ENCODE measurements around the gene DCLRE1A. TPM values are rescaled to one million over a fixed set of nuclear protein-coding genes. Genes with fewer than 3 reads are reported as not detected.

Gene DCLRE1A
- total RNA-seq, 1 donor from 2014 or later = 4.9 TPM

GRCh38 chr10:113872139-113873030 lies 18.5 kb upstream of the DCLRE1A start:
- ATAC-seq (ENCODE audit: low read depth) (no peak), DNase-seq (no peak)
- Mint-ChIP-seq H3K36me3 (ENCODE audit: low read depth) (peaks cover 43% of the 10 kb centered on the region), H3K4me1 (peaks cover 25% of the 10 kb centered on the region), H3K27ac (no peak overlapping the region), H3K9me3 (peaks cover 5% of the 10 kb centered on the region), H3K4me3 (no peak overlapping the region), H3K27me3 (no peaks in the 10 kb centered on the region)
- POLR2A ChIA-PET = interaction anchor here (0.7 kb wide), 1 partner anchor 21 kb away, joined by 4 read pairs; no protein-coding TSS in a partner anchor
- CTCF ChIA-PET = interaction anchor here (0.8 to 2.4 kb wide), 4 partner anchors 73 to 431 kb away, joined by 3 to 16 read pairs (median 3); no protein-coding TSS in a partner anchor
- TF ChIP-seq, protein P1, sequence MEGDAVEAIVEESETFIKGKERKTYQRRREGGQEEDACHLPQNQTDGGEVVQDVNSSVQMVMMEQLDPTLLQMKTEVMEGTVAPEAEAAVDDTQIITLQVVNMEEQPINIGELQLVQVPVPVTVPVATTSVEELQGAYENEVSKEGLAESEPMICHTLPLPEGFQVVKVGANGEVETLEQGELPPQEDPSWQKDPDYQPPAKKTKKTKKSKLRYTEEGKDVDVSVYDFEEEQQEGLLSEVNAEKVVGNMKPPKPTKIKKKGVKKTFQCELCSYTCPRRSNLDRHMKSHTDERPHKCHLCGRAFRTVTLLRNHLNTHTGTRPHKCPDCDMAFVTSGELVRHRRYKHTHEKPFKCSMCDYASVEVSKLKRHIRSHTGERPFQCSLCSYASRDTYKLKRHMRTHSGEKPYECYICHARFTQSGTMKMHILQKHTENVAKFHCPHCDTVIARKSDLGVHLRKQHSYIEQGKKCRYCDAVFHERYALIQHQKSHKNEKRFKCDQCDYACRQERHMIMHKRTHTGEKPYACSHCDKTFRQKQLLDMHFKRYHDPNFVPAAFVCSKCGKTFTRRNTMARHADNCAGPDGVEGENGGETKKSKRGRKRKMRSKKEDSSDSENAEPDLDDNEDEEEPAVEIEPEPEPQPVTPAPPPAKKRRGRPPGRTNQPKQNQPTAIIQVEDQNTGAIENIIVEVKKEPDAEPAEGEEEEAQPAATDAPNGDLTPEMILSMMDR (IDR thresholded peaks at IDR 0.05) = no peak
- intact Hi-C loops (cut with micrococcal nuclease) = loop anchor here (2.0 kb wide), 1 partner anchor 230 kb away; no protein-coding TSS in a partner anchor

DNA sequence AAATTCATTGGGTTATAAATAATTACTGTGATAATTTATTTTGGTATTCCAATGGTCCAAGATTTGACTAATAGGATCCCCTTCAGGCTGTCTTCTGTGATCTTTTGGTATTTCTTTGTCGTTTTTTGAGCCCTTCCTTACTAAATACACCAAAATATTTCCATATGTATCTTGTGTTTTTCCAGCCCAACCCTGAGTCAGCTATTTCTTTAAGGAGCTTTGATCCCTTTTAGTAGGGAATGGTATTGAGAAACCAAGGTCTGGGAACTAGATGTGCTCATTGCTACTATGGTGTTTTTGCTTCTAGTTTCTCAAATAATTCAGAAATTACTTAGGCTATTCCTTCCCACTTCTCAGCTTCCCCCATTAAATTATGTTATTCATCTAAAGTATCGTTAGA lies 15.9 kb upstream of the DCLRE1A start:
- H3K9me3 Mint-ChIP-seq = peaks cover 5% of the 10 kb centered on the region
- TF ChIP-seq, protein P1 (IDR thresholded peaks at IDR 0.05) = no peak
- ATAC-seq (ENCODE audit: low read depth) (no peak), DNase-seq (no peak)
- intact Hi-C loops (cut with micrococcal nuclease) = no loop called here
- no peaks in the 10 kb centered on the region for H3K27me3 Mint-ChIP-seq
- no peak overlapping the region for H3K4me3 Mint-ChIP-seq
- CTCF ChIA-PET = no interaction called here
- H3K4me1 Mint-ChIP-seq = peaks cover 24% of the 10 kb centered on the region
- H3K36me3 Mint-ChIP-seq (ENCODE audit: low read depth) = peaks cover 31% of the 10 kb centered on the region
- POLR2A ChIA-PET = no interaction called here
- no peak overlapping the region for H3K27ac Mint-ChIP-seq

DNA sequence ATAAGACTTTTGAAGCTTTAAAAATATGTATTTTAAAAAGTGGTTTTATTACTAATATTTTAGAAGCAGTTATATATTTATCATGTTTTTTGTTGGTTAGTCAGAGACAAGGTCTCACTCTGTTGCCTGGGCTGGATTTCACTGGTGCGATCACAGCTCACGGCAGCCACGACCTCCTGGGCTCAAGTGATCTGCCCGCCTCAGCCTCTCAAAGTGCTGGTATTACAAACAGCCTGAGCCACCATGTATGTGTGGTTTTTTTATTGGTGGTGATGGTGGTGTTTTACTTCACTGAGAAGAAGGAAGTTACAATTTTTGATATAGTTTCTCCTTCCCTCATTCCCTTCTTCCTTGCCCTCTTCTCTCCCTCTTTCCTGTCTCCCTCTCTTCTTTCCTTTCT lies 14.0 kb upstream of the DCLRE1A start:
- no peak overlapping the region for H3K4me3 Mint-ChIP-seq
- TF ChIP-seq, protein P1 (IDR thresholded peaks at IDR 0.05) = no peak
- ChIA-PET CTCF (no interaction called here), POLR2A (no interaction called here)
- ATAC-seq (ENCODE audit: low read depth) (no peak), DNase-seq (no peak)
- no peak overlapping the region for H3K27ac Mint-ChIP-seq
- peaks cover 22% of the 10 kb centered on the region for H3K4me1 Mint-ChIP-seq
- peaks cover 5% of the 10 kb centered on the region for H3K9me3 Mint-ChIP-seq
- intact Hi-C loops (cut with micrococcal nuclease) = no loop called here
- no peaks in the 10 kb centered on the region for H3K27me3 Mint-ChIP-seq
- H3K36me3 Mint-ChIP-seq (ENCODE audit: low read depth) = peaks cover 39% of the 10 kb centered on the region

DNA sequence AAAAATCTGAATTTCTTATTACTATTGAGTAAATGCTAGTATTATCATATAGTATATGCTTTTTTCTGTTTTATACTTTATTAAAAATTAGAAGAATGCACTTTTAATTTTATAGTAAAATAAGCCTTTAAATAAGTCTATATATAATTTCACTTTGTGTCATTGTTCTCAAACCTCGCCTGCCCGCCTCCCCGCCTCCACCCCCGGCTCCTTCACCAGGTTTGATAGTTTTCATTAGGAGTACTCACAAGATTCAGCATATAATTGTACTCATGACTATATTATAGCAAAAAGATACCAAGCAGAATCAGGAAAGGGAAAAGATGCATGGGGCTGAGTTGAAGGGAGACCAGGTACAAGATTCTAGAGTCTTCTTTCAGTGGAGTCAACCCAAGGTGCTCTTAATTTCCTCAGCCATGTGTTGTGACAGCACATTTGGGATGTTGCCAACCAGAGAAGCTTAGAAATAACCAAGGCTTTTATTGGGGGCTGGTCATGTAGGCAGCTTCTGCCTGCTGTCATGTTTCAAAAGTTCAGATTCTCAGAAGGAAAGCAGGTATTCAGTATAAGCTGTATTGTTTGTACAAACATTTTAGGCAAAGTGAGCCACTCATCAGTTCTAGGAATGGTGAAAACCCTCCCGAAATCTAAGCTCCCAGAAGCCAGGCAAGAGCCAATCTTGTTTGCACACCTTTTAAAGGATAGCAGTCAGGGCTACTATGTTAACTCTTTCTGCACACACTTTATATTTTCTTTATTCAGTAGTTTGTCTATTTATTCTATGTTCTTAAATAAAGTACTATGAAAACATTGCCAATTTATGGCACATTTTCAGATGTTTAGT lies 12.9 kb upstream of the DCLRE1A start:
- POLR2A ChIA-PET = no interaction called here
- no peak overlapping the region for H3K4me3 Mint-ChIP-seq
- peaks cover 35% of the 10 kb centered on the region for H3K36me3 Mint-ChIP-seq (ENCODE audit: low read depth)
- TF ChIP-seq, protein P1 (IDR thresholded peaks at IDR 0.05) = no peak
- H3K27ac Mint-ChIP-seq = no peak overlapping the region
- H3K9me3 Mint-ChIP-seq = peaks cover 2% of the 10 kb centered on the region
- DNase-seq (no peak), ATAC-seq (ENCODE audit: low read depth) (no peak)
- CTCF ChIA-PET = no interaction called here
- intact Hi-C loops (cut with micrococcal nuclease) = no loop called here
- H3K27me3 Mint-ChIP-seq = no peaks in the 10 kb centered on the region
- H3K4me1 Mint-ChIP-seq = peaks cover 15% of the 10 kb centered on the region

- ChIA-PET POLR2A (no interaction called here), CTCF (no interaction called here)
- no peak overlapping the region for H3K4me3 Mint-ChIP-seq
- intact Hi-C loops (cut with micrococcal nuclease) = no loop called here
- H3K4me1 Mint-ChIP-seq = peaks cover 14% of the 10 kb centered on the region
- DNase-seq = no peak
- H3K36me3 Mint-ChIP-seq (ENCODE audit: low read depth) = peaks cover 39% of the 10 kb centered on the region
- no peaks in the 10 kb centered on the region for H3K27me3 Mint-ChIP-seq
- peaks cover 3% of the 10 kb centered on the region for H3K9me3 Mint-ChIP-seq
- no peak overlapping the region for H3K27ac Mint-ChIP-seq
- TF ChIP-seq, protein P1 (IDR thresholded peaks at IDR 0.05) = no peak
- no peak for ATAC-seq (ENCODE audit: low read depth)
Observed at GRCh38 chr10:113865901-113866300, 12.0 kb upstream of the DCLRE1A start.
